Stimulated activated memory B cell treated with anti-CD40 and anti-IgM and Interleukin-4, amounts not matched to agents 10 μg/mL and 1 μg/mL and 100 μg/mL, for 72 hours (primary cell): Measurements from ENCODE around the gene TRPV3.
A peak's percentile ranks its signal among the peaks of the same experiment; 100 is the strongest.

Experiments used
- ATAC-seq: fragments of 150-1000 bp; cut with Tn5 transposase; 2 replicates; pipeline ENCODE4 v1.10.0; 2021
- H3K27ac Mint-ChIP-seq: one replicate; pipeline ENCODE4 v1.8.0; 2022; ENCODE audit warnings: mild to moderate bottlenecking, mixed read lengths
- H3K27me3 Mint-ChIP-seq: one replicate; pipeline ENCODE4 v1.8.0; 2022; ENCODE audit warnings: mixed read lengths
- H3K36me3 Mint-ChIP-seq: one replicate; pipeline ENCODE4 v1.8.0; 2022; ENCODE audit warnings: mixed read lengths
- H3K4me1 Mint-ChIP-seq: one replicate; pipeline ENCODE4 v1.8.0; 2022; ENCODE audit warnings: mixed read lengths
- H3K4me3 Mint-ChIP-seq: one replicate; pipeline ENCODE4 v1.8.0; 2022; ENCODE audit warnings: mild to moderate bottlenecking, moderate library complexity, mixed read lengths
- H3K9me3 Mint-ChIP-seq: one replicate; pipeline ENCODE4 v1.8.0; 2022; ENCODE audit warnings: mixed read lengths

TRPV3 gene

DNA sequence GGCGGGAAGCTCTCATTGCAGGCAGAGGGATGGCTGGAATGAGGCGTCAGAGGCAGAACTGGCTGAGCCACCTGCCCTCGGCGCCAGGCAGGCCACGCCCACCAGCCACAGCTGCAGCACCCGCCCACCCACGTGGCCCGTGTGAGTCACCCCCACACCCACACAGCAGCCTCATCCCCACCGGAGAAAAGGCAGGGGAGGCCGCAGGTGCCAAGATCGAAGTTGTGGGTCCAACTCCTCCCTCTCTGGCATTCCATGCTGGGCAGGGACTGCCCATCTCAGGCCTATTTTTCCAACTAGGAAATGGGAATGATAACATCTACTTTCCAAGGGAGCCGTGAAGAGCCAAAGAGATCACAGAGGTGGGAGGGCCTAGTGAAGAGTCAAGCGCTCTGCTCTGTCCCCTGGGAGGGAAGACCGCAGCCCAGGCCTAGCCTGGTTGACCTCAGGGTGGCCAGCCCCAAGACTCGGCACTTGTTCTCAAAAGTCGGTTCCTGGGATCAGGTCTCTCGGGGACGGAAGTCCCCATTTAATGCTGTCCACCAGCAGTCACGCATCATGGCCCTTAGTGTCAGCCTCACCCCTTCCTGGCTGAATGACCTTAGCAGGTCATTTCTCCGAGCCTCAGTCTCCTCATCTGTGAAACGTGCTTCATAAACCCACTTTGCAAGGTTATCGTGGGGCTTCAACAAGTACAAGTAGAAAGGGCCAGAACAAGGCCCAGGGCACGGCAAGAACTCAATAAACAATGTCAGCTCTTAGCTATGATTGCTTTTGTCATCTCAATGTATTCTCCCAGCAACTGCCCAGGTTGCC, at the start of gene TRPV3:
TRPV3 (minus strand) TSS at position 45 of the 816 bp plus-strand sequence. CDS start 2,962 bp downstream, outside the sequence.
- Mint-ChIP-seq H3K27me3 (no peaks in the 10 kb centered on the region), H3K4me3 (peak within 1 kb of the TSS; percentile 94), H3K9me3 (no peaks in the 10 kb centered on the region), H3K27ac (peak within 1 kb of the TSS; percentile 90), H3K36me3 (peaks cover 23% of the 10 kb centered on the region), H3K4me1 (peaks cover 70% of the 10 kb centered on the region)
- peak; percentile 84 for ATAC-seq

DNA sequence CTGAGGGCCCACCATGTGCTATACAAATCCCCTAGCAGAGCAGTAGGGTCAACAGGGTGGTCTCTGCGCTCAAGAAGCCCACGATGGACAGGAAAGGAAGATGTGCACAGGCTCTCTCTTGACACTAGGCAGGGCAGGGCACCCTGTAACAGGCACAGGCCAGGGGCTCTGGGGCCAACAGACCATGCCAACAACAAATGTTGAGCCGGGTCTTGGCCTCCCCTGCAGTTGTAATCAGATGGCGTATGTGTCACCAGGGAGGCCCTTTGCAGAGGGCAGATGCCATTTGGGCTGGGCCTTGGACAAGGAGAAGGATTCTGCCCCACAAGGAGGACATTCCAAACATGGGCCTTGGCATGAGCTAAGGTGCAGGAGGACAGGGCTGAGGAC, 46.3 kb upstream of the TRPV3 start:
- Mint-ChIP-seq H3K36me3 (peaks cover 19% of the 10 kb centered on the region), H3K27ac (no peak overlapping the region), H3K4me1 (peaks cover 5% of the 10 kb centered on the region), H3K4me3 (no peak overlapping the region), H3K27me3 (no peaks in the 10 kb centered on the region), H3K9me3 (no peaks in the 10 kb centered on the region)
- ATAC-seq, result no peak

DNA sequence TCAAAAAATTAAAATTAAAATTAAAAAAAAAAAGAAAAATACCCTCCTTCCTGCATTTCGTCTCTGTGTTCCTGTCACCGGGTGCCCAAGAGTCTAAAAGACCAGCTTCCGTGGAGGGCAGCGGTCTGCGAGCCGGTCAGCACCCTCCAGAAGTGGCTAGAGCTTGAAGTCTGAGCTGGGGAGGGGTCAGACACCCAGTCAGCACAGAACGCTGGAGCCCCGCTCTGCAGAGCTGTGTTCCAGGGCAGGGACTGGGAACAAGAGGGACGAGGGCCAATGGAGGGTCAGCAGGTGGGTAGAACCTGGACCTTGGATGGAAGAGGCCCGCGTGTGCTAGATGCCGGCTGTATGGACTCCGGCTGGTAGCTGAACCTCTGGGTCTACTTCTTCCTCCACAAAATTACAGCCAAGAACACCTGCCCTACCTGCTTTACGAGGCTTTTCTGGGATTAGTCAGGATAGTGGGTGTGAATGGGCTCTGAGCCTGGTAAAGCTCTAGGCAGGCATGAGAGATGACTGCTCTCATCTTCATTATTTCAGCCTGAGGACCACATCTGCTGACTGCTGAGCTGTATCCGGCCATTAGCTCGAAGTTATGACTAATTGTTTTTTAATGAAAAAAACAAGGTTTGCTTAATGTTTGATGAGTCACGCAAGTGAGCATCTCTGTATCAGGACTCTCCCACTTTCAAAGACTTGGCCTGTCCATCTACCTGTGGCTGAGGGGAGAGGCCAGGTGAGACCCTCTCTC, 45.7 kb upstream of the TRPV3 start:
- H3K9me3 Mint-ChIP-seq, result no peaks in the 10 kb centered on the region
- H3K27me3 Mint-ChIP-seq, result no peaks in the 10 kb centered on the region
- no peak overlapping the region for H3K27ac Mint-ChIP-seq
- ATAC-seq, result no peak
- H3K4me1 Mint-ChIP-seq, result peaks cover 5% of the 10 kb centered on the region
- no peak overlapping the region for H3K4me3 Mint-ChIP-seq
- peaks cover 16% of the 10 kb centered on the region for H3K36me3 Mint-ChIP-seq

DNA sequence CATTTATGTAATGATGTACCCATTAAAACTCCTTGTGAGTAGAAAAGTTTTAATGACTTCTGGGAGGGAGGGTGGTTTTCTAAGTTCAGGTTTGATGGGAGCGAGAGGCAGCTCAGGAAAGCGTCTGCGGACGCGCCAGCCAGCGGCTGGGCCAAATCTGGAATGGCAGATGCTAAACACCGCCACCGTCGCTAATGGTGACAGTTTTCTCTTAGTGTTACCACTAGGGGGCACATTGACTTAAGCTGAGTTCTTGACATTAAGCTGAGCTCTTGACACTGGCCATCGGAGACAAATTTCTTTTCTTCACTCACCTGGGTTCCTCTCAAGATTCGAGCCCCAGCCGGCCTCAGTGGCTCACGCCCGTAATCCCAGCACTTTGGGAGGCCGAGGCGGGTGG, 44.9 kb upstream of the TRPV3 start:
- Mint-ChIP-seq H3K27me3 (no peaks in the 10 kb centered on the region), H3K4me1 (peaks cover 5% of the 10 kb centered on the region), H3K4me3 (no peak overlapping the region), H3K9me3 (no peaks in the 10 kb centered on the region), H3K27ac (no peak overlapping the region), H3K36me3 (peaks cover 13% of the 10 kb centered on the region)
- ATAC-seq, result peak; percentile 69

DNA sequence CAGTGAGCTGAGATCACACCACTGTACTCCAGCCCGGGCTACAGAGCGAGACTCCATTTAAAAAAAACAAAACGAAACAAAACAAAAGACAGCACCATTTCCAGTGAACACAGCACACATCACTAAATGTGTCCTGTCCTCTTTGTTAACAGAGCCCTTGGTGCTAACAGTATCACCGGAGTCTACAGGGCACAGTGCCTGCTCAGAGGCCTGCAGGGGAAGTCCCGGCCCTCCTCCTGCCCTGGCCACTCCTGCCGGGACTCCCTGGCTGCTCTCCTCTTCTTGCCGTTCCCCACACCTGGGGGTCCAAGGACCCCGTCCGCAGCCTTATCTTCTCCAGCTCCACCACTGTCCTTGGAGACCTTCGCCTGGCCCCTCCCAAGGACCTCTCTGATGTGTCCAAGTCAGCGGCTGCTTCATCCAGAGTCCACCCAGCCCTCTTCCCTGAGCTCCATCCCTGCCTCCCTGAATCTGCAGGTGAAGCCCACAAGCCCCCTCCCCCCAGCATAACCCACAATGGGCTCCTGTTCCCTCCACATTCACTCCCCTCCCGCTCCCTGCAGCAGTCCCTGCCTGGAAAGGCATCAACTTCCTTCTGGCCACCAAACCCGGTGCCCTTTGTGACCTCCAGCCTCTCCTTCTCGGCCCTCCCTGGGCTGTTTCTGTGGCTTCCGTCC, 43.1 kb upstream of the TRPV3 start:
- no peaks in the 10 kb centered on the region for H3K9me3 Mint-ChIP-seq
- H3K36me3 Mint-ChIP-seq, result peaks cover 7% of the 10 kb centered on the region
- no peak overlapping the region for H3K4me3 Mint-ChIP-seq
- no peak overlapping the region for H3K27ac Mint-ChIP-seq
- ATAC-seq, result no peak
- H3K4me1 Mint-ChIP-seq, result peaks cover 5% of the 10 kb centered on the region
- H3K27me3 Mint-ChIP-seq, result no peaks in the 10 kb centered on the region

DNA sequence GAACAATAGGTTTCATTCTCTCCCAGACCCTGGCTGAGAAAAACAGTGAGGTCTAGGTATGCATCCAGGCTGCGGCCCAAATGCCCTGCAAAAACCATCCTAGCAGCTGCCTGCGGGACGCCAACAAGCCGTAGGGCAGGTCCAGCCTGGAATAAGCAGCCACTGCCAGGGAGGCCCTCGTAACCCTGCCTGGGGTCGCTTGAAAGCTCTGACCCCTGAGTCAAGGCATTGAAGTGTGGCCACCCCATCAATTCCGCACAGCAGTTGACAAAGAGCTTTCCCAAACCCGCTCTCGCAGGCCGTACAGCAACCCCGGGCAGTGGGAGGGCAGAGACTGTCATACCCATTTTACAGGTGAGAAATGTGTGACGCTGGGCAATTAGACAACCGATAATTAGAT, 40.5 kb upstream of the TRPV3 start:
- Mint-ChIP-seq H3K4me1 (peaks cover 5% of the 10 kb centered on the region), H3K36me3 (no peaks in the 10 kb centered on the region), H3K4me3 (no peak overlapping the region), H3K27me3 (no peaks in the 10 kb centered on the region), H3K27ac (no peak overlapping the region), H3K9me3 (no peaks in the 10 kb centered on the region)
- ATAC-seq, result no peak

DNA sequence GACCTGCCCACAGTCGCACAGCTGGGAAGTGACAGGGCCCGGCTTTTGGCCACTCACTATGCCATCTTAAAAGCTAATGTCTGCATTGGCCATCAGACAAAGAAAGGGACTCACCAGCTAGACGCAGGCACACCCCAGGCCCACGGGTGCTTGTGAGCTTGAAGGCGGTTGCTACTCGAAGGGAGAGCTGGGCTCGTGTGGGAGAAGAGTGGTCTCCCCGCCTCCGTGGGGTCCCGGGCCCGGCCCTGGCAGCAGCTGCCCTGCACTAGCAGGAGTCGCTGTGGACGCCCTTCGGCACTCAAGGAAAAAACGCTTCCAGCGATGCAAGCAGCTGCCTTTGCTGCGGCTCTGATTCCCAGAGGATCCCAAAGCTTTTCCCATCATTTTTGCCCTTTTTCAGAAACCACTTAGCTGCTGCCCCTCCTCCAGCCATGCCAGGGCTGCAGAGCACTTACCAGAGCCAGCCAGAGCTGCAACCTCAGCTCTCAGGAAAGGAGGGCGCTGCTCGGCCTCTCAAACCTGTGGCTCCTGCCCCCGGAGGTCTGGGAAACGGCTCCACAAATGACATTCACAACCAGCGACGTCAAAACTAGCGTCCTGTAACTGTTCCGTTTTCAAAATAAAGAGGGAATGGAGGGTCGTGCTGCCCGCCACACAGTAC, 39.3 kb upstream of the TRPV3 start:
- no peak overlapping the region for H3K27ac Mint-ChIP-seq
- no peaks in the 10 kb centered on the region for H3K27me3 Mint-ChIP-seq
- ATAC-seq, result no peak
- no peak overlapping the region for H3K4me3 Mint-ChIP-seq
- H3K36me3 Mint-ChIP-seq, result no peaks in the 10 kb centered on the region
- H3K9me3 Mint-ChIP-seq, result no peaks in the 10 kb centered on the region
- H3K4me1 Mint-ChIP-seq, result no peaks in the 10 kb centered on the region

DNA sequence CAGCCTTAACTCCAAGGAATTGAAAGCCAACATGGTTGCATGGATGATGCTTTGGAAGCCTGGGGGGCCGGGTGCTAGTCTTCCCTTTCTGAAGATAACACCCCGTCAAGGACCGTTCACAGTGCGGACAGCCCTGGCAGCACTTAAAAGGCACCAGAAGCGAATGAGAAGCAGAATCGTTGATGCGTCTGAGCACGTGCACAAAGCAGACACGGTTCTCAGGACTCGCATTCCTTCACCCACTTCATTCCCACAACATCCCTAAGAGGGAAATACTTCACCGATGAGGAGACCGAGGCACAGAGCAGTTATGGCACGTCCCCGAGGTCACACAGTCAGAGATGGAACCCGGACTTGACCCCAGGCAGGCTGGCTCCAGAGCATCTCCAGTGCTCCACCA, 37.4 kb upstream of the TRPV3 start:
- H3K27ac Mint-ChIP-seq, result no peak overlapping the region
- peaks cover 11% of the 10 kb centered on the region for H3K36me3 Mint-ChIP-seq
- H3K27me3 Mint-ChIP-seq, result no peaks in the 10 kb centered on the region
- ATAC-seq, result no peak
- H3K4me3 Mint-ChIP-seq, result no peak overlapping the region
- peaks cover 7% of the 10 kb centered on the region for H3K4me1 Mint-ChIP-seq
- H3K9me3 Mint-ChIP-seq, result no peaks in the 10 kb centered on the region

DNA sequence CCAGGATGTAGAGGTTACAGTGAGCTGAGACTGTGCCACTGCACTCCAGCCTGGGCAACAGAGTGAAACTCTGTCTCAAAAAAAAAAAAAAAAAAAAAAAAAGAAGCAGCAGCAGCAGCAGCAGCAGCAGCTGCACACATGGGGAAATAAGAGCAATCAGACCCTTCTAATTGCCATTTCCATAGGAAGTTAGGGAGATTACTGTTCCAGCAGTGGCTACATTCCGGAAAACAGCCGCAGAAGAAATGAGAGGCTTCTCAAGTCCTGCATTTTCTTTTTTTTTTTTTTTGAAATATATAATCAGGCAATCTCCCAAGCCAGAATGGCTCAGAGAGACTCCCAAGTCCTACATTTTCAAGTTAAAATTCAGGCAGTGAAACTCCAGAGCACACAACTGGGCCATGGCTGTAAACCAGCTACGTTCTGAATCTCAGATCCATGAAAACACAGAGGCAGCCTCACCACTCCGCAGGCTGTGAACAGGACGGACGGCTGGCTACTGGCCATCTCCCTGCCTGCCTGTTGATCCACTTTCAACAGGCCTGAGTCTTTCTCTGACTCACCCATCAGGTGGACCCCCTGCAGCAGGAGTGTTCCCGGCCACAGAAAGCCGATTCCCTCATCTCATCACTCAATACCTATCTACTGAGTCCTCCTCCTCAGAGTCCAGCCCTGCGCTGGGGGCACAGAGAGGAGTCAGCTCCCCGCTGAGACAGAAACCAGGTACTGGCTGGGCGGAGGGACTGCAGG, 36.6 kb upstream of the TRPV3 start:
- Mint-ChIP-seq H3K4me3 (no peak overlapping the region), H3K36me3 (peaks cover 19% of the 10 kb centered on the region), H3K27ac (no peak overlapping the region), H3K27me3 (no peaks in the 10 kb centered on the region), H3K9me3 (no peaks in the 10 kb centered on the region), H3K4me1 (peaks cover 7% of the 10 kb centered on the region)
- no peak for ATAC-seq

DNA sequence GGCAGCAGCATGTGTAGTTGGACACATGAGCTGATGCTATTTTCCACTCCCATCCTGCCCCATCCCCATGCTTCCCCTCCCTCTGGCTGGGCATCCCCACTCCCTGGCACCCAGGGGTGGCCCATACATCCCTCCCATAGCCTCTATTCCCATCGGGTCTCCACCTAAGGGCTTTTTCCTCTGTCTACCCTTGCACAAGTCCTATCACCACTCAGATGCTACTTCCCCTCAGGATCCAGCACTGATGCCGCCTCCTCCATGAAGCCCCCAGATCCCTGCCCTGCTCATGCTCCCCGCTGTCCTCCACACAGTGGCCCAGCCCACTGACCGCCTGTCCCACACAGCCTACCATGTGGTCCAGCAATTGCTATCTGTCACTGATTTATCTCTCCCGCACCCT, 35.8 kb upstream of the TRPV3 start:
- H3K27me3 Mint-ChIP-seq, result no peaks in the 10 kb centered on the region
- ATAC-seq, result no peak
- no peak overlapping the region for H3K4me3 Mint-ChIP-seq
- H3K36me3 Mint-ChIP-seq, result peaks cover 27% of the 10 kb centered on the region
- H3K9me3 Mint-ChIP-seq, result no peaks in the 10 kb centered on the region
- peaks cover 7% of the 10 kb centered on the region for H3K4me1 Mint-ChIP-seq
- no peak overlapping the region for H3K27ac Mint-ChIP-seq

DNA sequence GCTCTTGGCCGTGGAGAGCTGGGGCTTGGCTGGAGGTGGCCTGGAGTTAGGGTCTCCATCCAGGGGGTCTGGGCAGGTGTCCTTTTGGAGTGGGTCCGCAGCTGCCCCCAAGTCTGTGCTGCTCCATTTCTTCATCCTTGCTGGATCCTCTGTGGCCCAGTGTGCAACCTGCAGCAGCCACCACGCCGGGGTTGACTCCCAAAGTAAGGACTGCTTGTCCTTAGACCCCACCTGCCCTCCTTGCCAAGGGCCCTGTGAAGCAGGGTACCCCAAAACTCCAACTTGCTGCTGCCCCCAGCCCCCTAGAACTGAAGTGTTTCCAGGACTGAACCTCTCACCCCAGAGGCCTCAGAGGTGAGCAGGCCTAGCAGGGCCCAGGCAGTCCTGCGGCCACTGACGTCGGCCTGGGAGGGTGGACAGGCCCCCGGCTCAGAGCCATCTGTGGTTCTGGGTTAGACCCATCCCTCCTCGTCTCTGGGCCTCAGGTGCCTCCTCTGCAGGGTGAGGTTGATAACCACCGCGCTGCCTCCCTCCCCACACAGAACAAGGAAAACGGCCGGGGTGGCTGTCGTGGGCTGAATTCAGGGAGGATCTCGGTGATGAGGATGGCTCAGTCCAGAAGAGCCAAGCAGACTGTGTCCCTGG, 34.7 kb upstream of the TRPV3 start:
- Mint-ChIP-seq H3K27me3 (no peaks in the 10 kb centered on the region), H3K9me3 (no peaks in the 10 kb centered on the region), H3K36me3 (peaks cover 33% of the 10 kb centered on the region), H3K27ac (no peak overlapping the region), H3K4me3 (no peak overlapping the region), H3K4me1 (peaks cover 7% of the 10 kb centered on the region)
- ATAC-seq, result no peak

DNA sequence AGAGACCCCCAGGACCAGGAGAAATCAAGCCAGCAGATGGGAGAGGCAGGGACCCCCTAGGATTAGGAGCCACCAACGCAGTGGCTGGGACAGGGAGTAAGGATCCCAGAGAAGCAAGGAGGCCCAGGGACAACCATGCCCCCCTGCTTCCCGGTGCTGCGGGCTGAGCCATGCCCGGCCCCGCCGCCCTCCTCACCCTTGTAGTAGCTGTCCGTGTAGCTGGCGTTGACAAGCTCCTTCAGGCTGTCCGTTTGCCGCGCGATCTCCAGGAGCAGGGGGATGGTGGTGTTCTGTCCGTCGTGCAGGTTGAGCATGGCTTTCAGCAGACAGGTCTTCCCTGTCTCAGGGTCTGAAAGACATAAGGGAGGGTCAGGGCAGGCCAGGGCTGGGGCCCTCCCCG, 33.2 kb upstream of the TRPV3 start:
- H3K4me3 Mint-ChIP-seq, result no peak overlapping the region
- no peaks in the 10 kb centered on the region for H3K9me3 Mint-ChIP-seq
- no peaks in the 10 kb centered on the region for H3K27me3 Mint-ChIP-seq
- ATAC-seq, result no peak
- H3K27ac Mint-ChIP-seq, result no peak overlapping the region
- H3K36me3 Mint-ChIP-seq, result peaks cover 46% of the 10 kb centered on the region
- peaks cover 7% of the 10 kb centered on the region for H3K4me1 Mint-ChIP-seq

DNA sequence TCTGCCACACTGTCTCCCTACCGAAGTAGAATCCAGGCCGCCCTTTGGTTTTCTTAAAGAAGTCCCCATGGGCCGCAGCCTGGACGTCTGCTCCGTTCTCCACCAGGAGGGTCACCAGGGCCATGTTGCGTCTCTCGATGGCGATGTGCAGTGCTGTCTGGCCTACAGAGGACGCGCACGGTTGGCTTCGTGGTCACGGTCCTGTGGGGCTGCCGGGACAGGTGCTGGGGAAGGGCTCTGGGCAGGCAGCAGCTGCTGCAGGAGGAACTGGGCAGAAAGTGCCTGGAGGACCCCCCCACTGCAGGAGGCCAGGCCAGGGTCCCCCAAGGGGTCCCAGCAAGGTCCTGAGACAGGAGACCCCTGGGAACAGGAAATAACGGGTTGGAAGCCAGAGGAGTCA, 32.6 kb upstream of the TRPV3 start:
- Mint-ChIP-seq H3K4me3 (no peak overlapping the region), H3K9me3 (no peaks in the 10 kb centered on the region), H3K36me3 (peaks cover 51% of the 10 kb centered on the region), H3K27ac (no peak overlapping the region), H3K4me1 (peaks cover 7% of the 10 kb centered on the region), H3K27me3 (no peaks in the 10 kb centered on the region)
- no peak for ATAC-seq

DNA sequence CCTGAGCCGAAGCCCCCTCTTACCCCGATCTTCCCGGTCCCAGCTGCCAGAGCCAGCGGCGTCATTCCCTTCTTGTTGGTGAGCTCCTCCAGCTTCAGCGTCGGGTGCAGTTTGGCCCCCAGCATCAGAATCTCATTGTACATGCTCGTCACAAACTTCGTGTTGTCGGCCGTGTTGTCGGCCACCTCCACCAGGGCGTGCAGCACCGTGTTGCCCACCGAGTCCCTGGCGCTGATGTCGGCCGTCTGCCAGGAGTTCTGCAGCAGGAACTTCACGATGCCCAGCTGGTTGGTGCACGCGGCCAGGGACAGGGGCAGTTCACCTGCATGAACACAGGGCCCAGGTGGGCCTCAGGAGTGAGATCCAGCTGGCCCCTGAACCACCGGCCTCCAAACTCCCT, 32.2 kb upstream of the TRPV3 start:
- H3K36me3 Mint-ChIP-seq, result peaks cover 51% of the 10 kb centered on the region
- H3K9me3 Mint-ChIP-seq, result no peaks in the 10 kb centered on the region
- no peak overlapping the region for H3K27ac Mint-ChIP-seq
- ATAC-seq, result no peak
- peaks cover 7% of the 10 kb centered on the region for H3K4me1 Mint-ChIP-seq
- no peaks in the 10 kb centered on the region for H3K27me3 Mint-ChIP-seq
- H3K4me3 Mint-ChIP-seq, result no peak overlapping the region
